GM12878 (cell line): ENCODE data around the gene CXCR6. TPM values are rescaled to one million over a fixed set of nuclear protein-coding genes. Genes with fewer than 3 reads are reported as not detected.

Experiments used
- ATAC-seq: fragments of 200-7000 bp; cut with Tn5 transposase; 3 replicates; pipeline ENCODE4 v1.9.1; 2020; ENCODE audit warnings: mild to moderate bottlenecking, moderate library complexity
- BruUV-seq: library from RNA; stranded (reverse); fragments of 400-500 nt; replicated peaks from 2 replicates; lab custom pipeline; 2021; lab: Mats Ljungman, UMichigan
- CTCF ChIA-PET: fragments of 300-600 bp; sonication (Branson Sonifier 250); formaldehyde crosslinking; extraction: SDS; loops from one replicate; lab custom pipeline; 2021; ENCODE audit warnings: inconsistent platforms; lab: Yijun Ruan, JAX
- POLR2A ChIA-PET: fragments of 350-600 bp; formaldehyde crosslinking; extraction: SDS; loops from one replicate; lab custom pipeline; 2021; ENCODE audit warnings: inconsistent platforms; lab: Charles Lee
- RAD21 ChIA-PET: fragments of 300-600 bp; sonication (Branson Sonifier 250); formaldehyde crosslinking; loops from one replicate; lab custom pipeline; 2023; ENCODE audit warnings: antibody characterized with exemption; ENCODE audit not compliant: unreplicated experiment; lab: Charles Lee
- SMC1A ChIA-PET: fragments of 300-600 bp; sonication (Branson Sonifier 250); formaldehyde crosslinking; loops from one replicate; lab custom pipeline; 2023; ENCODE audit not compliant: unreplicated experiment, uncharacterized antibody; lab: Charles Lee
- DNase-seq: peaks from one replicate; pipeline ENCODE4 v3.0.0-alpha.2; 2011; ENCODE audit warnings: low read depth, low spot score
- FAIRE-seq: peaks from 3 replicates; lab custom pipeline; 2011; peaks lifted over from hg19 to GRCh38; lab: Jason Lieb, UNC
- H2AFZ ChIP-seq: 2 replicates; pipeline ENCODE4 v1.6.0; 2011; ENCODE audit warnings: low read depth, low read length, control low read depth; ENCODE audit not compliant: control insufficient read depth
- H3K27ac ChIP-seq: 2 replicates; pipeline ENCODE4 v1.5.1; 2011; ENCODE audit warnings: control low read depth; ENCODE audit not compliant: control insufficient read depth, insufficient read depth
- H3K27me3 ChIP-seq, 2 experiments: replicated peaks in 1 of 2; 2 replicates each; pipeline versions ENCODE4 v1.6.0 to v1.6.1; 2011; ENCODE audit warnings: low read length in 1 of 2; ENCODE audit not compliant: control insufficient read depth in 2 of 2, insufficient read depth in 2 of 2
- H3K36me3 ChIP-seq, 2 experiments: 2 replicates each; pipeline ENCODE4 v1.5.1; 2011; ENCODE audit warnings: low read length in 1 of 2; ENCODE audit not compliant: control insufficient read depth in 2 of 2, insufficient read depth in 2 of 2
- H3K4me1 ChIP-seq: 2 replicates; pipeline ENCODE4 v1.6.1; 2011; ENCODE audit warnings: mild to moderate bottlenecking, low read length, moderate library complexity, mixed read lengths; ENCODE audit not compliant: control insufficient read depth, insufficient read depth
- H3K4me2 ChIP-seq: 2 replicates; pipeline ENCODE4 v1.6.0; 2011; ENCODE audit warnings: control low read depth; ENCODE audit not compliant: control insufficient read depth, insufficient read depth
- H3K4me3 ChIP-seq: fragments of 200-600 bp; sonication (generic); 2 replicates; pipeline ENCODE4 v1.5.1; 2016
- H3K79me2 ChIP-seq: 2 replicates; pipeline ENCODE4 v1.6.0; 2011; ENCODE audit warnings: low read length; ENCODE audit not compliant: control insufficient read depth, insufficient read depth
- H3K9ac ChIP-seq: 2 replicates; pipeline ENCODE4 v1.8.0; 2011; ENCODE audit warnings: low read length, control low read depth, mixed read lengths; ENCODE audit not compliant: control insufficient read depth, insufficient read depth
- H3K9me3 ChIP-seq: replicated peaks from 3 replicates; pipeline ENCODE4 v1.5.1; 2011; ENCODE audit warnings: mild to moderate bottlenecking, low read length; ENCODE audit not compliant: control insufficient read depth, insufficient read depth
- H4K20me1 ChIP-seq: 2 replicates; pipeline ENCODE4 v1.6.0; 2011; ENCODE audit not compliant: control insufficient read depth, insufficient read depth
- ASH2L ChIP-seq: fragments of 300-600, 200-600 bp; sonication (generic); IDR thresholded peaks from 2 replicates; pipeline ENCODE4 v1.6.1; 2017; ENCODE audit warnings: low read depth, mild to moderate bottlenecking, borderline replicate concordance
- HDAC6 ChIP-seq: fragments of 200-600 bp; sonication (generic); IDR thresholded peaks from one replicate; pipeline ENCODE4 v1.8.0; 2017; ENCODE audit warnings: antibody characterized with exemption; ENCODE audit not compliant: unreplicated experiment
- PAX8 ChIP-seq: fragments of 450-650 bp; IDR thresholded peaks from 2 replicates; pipeline ENCODE4 v1.6.1; 2017; ENCODE audit warnings: mild to moderate bottlenecking, moderate library complexity
- ZNF592 ChIP-seq: fragments of 450-650 bp; IDR thresholded peaks from 2 replicates; pipeline ENCODE4 v1.6.1; 2017; ENCODE audit warnings: mild to moderate bottlenecking, moderate library complexity
- WGBS: methylation state at CpG from one replicate; pipeline ENCODE4 v1.1.6; 2016; ENCODE audit warnings: low lambda C conversion rate; ENCODE audit not compliant: insufficient replicate concordance, insufficient coverage; ENCODE audit errors: missing lambda C conversion rate; 5-methylcytosine and 5-hydroxymethylcytosine counted together
- in situ Hi-C: fragments of 300-500 bp; cut with MboI; formaldehyde crosslinking; loops from 9 replicates; pipeline ENCODE4 v1.14.3; 2018; ENCODE audit warnings: mixed read lengths
- intact Hi-C: fragments of 100-400 bp; cut with micrococcal nuclease; formaldehyde crosslinking; loops from one replicate; pipeline ENCODE4 v1.14.2; 2022; ENCODE audit not compliant: unreplicated experiment
- polyA plus RNA-seq, 11 experiments: library from polyadenylated mRNA; depleted of rRNA in 4 of 11; unstranded in 6 of 11; stranded (reverse) in 5 of 11; fragments of >200 nt; fragmentation: Nextera tagmentation in 4 of 11; fragmentation: Illumina TruSeq in 1 of 11; extraction: Ambion mirVana in 4 of 11; extraction: Trizol in 1 of 11; gene quantifications; 1 replicate in 1 of 11; 2 replicates in 10 of 11; pipeline versions ENCODE4 v1.2.1 to v1.2.3, GENCODE V29; 2011 to 2016; ENCODE audit warnings: inconsistent platforms in 2 of 11, missing spikeins in 2 of 11, low read depth in 1 of 11
- total RNA-seq, 4 experiments: library from RNA; depleted of rRNA in 3 of 4; stranded (reverse); fragments of >200 nt in 3 of 4; fragmentation: Illumina TruSeq in 1 of 4; extraction: Trizol in 1 of 4; gene quantifications; 2 replicates each; pipeline versions ENCODE4 v1.2.1 to v1.2.3, GENCODE V29; 2013 to 2021

CXCR6 gene
- total and polyA plus RNA-seq, 10 of the 15 experiments (the other 5 are each of a cell fraction or from before 2014, with no cell fraction given), result 0.04 to 0.20 (median 0.12) TPM; not detected in 5

- FAIRE-seq, result no peak
- H3K9ac ChIP-seq, result no peak overlapping the region
- SMC1A ChIA-PET, result interaction anchor here (0.7 to 5.0 kb wide), 8 partner anchors 9 to 233 kb away, joined by 3 to 39 read pairs (median 4); no protein-coding TSS in a partner anchor
- no peak overlapping the region for H3K4me3 ChIP-seq
- no peak for TF ChIP-seq ASH2L
- no peak for TF ChIP-seq HDAC6
- TF ChIP-seq ZNF592, result no peak
- no peak for TF ChIP-seq PAX8
- TF ChIP-seq, all 136 proteins: peak for 0
- intact Hi-C loops (no loop called here), in situ Hi-C loops (no loop called here)
- Histone ChIP-seq H2AFZ (no peak overlapping the region), H3K79me2 (no peaks in the 10 kb centered on the region), H3K4me2 (no peak overlapping the region), H3K36me3 (peaks cover 18 to 43% of the 10 kb centered on the region in 2 experiments), H3K9me3 (no peaks in the 10 kb centered on the region), H4K20me1 (no peaks in the 10 kb centered on the region), H3K27ac (no peak overlapping the region), H3K4me1 (no peaks in the 10 kb centered on the region), H3K27me3 (no peaks in the 10 kb centered on the region)
- DNase-seq, result no peak
- no TSS peak for BruUV-seq
- ATAC-seq, result no peak
- WGBS, result 86% methylated on average over 4 of the region's 4 CpGs
- ChIA-PET POLR2A (interaction anchor here (0.6 to 2.0 kb wide), 2 partner anchors 10 to 405 kb away, joined by 4 to 7 read pairs; no protein-coding TSS in a partner anchor), CTCF (interaction anchor here (1.2 to 5.9 kb wide), 7 partner anchors 10 to 208 kb away, joined by 3 to 53 read pairs (median 4); partner anchors contain the start of genes CXCR6 and FYCO1), RAD21 (interaction anchor here (1.6 to 2.2 kb wide), 4 partner anchors 9 to 124 kb away, joined by 3 to 11 read pairs (median 8); partner anchors contain the start of gene CXCR6)
Measured at GRCh38 chr3:45952456-45952855, 9.2 kb downstream of the CXCR6 start.
